CD4-positive, alpha-beta T cell treated with Interleukin-6 at 100 ng/mL for 8 hours (primary cell): Measurements from ENCODE around the gene CNKSR1.
A peak's percentile ranks its signal among the peaks of the same experiment; 100 is the strongest.

ENCODE experiments used
- DNase-seq: peaks from one replicate; pipeline ENCODE4 v3.0.0-alpha.2; 2020; ENCODE audit warnings: mixed read lengths, low spot score

CNKSR1 gene

DNA sequence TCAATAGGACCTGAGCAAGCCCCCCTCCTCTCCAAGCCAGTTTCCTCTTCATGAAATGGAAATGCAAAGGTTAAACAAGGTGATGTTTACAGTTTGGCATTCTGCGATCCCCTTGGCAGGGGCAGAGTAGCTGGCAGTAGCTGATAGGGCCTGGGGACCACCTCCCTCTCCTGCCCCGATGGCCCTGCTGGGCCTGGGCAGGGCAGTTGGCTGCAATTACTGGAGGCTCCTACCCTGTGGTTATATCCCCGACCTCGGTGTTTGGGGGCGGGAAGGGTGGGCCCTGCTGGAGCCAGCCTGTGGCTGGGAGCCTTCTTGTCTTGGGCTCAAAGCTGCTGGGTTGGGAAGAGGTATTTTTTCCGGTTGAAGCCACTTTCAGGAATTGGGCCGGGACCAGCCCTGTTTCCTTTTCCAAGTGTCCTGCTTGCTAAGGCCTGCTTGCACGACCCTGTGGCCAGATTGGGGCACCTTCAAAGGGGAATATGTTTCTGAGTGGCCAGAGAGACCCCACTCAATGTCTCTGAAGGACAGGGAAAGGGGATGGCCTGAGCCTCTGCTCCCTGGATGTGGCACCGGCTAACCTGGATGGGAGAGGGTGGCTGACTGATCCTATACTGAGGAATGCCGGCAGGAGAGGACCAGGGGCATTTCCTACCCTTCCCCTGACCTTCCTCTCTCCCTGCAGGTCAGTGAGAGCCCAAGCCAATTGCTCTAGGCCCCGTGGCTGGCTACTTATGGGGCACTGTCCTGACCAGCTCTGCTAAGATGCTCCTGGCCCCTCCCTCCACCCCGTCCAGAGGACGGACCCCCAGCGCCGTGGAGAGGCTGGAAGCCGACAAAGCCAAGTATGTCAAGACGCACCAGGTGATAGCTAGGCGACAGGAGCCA is 16.5 kb upstream of the CNKSR1 start:
- no peak for DNase-seq

DNA sequence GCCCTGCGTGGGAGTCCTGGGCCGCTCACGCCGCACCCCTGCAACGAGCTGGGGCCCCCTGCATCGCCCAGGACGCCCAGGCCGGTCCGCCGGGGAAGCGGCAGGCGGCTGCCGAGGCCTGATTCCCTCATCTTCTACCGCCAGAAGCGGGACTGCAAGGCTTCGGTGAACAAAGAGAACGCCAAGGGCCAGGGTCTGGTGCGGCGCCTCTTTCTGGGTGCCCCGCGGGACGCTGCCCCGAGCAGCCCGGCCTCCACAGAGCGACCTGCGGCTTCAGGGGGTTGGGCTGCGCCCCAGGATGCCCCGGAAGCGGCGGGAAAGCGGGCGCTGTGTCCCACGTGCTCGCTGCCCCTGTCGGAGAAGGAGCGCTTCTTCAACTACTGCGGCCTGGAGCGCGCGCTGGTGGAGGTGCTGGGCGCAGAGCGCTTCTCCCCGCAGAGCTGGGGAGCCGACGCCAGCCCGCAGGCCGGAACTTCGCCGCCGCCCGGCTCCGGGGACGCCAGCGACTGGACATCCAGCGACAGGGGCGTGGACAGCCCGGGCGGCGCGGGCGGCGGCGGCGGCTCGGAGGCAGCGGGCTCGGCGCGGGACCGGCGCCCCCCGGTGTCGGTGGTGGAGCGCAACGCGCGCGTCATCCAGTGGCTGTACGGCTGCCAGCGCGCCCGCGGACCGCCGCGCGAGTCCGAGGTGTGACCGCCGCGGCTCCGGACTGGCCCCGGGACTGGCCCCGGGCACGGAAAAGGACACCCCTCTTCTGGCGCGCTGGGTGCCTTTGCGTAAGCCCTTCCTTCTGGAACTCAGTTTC is 15.7 kb upstream of the CNKSR1 start:
- no peak for DNase-seq

DNA sequence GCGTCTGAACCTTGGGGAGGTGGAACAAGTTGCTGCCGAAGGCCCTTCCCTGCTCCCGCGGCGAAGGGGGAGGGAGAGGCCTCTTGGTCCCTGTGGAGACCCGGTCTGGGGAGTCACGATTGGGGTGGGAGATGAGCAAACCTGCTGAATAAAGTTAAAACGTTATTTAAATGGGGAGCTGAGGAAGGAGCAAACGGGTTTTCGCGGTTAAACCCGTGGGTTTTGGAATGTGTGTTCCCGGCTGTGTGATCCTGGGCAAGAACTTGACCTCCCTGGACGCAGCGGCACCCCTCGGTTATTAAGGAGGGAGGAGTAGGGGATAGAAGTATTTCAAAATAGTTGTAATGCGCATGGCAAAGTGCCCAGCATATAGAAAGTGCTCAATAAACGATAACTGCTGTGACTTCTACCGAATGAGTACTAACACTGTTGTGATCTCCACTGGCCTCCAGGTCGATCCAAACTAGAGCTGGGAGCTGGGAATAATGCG is 15.0 kb upstream of the CNKSR1 start:
- DNase-seq = no peak

DNA sequence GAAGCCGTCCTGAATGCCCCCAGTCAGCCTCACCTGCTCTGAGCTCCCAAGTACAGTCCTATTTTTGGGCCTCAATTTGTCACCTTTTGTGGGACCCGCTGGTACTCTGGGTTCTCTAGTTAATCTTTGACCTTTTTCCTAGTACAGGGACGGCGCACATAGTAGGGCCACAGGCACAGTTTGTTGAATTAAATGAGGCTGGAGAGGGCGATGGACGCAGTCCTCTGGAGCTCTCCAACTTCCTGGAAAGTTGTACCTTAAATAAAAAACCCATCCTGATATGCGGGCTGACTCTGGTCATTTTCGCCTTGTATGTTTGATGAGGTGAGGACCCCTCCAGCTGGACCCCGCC is 13.6 kb upstream of the CNKSR1 start:
- no peak for DNase-seq

DNA sequence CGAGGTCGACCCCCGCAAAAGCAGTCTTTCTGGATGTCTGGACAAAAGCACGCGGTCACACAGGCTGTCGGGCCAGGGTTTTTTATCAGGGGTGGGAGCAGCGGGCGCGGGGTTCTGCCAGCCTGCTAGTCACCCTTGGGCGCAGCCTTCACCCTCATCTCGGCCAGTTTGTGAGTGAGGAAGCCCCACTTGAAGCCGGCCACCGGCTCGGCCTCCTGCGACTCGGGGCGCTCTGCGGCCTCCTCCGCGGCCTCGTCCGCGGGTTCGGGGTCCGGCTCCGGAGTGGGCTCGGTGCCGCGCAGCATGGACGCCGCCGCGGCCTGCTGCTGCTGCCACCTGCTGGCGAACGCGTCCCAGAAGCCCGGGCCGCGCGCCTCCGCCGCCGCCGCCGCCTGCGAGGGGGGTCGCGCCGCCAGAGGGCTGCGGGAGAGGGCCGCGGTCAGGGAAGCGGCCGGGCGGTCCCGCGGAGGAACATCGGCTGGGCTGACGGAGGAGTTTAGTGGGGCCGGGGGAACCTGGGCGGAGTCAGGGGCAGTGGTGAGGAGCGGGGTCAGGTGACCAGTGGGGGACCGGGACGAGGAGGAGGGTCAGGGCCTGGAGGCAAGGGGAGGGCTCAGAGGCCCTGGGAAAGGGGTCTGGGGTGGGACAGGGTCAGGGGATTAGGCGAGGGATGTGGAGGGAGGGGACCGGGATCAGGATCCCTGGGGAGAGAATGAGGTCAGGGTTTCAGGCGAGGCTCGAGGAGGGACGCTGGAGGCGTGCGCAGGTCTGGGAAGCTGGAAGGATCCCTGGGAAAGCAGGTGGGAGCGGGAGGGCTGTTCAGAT is 13.0 kb upstream of the CNKSR1 start:
- DNase-seq = peak; percentile 31

DNA sequence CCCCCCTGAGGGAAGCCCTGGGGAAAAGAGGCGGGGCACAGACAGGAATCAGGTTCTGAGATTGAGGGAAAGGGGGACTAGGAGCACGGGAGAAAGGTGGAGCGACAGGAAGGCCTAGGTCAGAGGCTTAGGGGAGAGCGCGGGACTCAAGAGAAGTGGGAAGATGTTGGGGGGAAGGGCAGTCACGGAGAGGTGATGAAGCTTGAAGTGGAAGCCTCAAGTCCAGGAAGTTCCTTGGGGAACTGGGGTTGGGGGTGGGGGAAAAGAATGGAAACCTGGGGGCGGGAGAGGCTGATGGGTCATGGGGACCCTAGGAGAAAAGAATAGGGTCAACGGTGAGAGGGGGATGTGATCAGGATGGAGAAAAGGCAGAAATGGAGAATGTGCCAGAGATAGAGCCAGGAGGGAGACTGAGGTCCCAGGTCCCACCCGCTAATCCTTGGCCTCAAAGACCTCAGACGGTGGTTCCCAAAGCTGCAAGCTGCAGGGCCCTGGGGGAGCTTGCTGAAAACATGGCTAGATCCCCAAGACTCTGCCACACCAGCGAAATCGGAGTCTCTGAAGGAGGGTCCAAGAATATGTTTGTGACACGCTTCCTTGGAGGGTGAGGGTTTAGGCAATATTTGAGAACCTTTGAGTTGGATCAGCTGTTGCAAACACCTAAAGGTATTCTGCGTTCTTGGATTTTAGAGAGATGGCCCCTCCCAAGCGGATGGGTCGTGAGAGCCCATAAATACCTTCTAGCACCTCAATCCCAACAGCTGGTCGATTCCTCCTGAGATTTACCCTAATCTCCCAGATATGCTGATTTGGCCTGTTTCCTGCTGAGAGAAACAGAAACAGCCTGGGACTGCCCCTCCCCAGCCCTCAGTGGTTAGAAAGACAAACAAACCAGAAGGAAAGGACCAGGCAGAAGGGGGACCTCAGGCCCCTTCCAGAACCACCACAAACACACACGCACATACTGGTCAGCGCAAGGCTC is 12.1 kb upstream of the CNKSR1 start:
- DNase-seq = no peak

DNA sequence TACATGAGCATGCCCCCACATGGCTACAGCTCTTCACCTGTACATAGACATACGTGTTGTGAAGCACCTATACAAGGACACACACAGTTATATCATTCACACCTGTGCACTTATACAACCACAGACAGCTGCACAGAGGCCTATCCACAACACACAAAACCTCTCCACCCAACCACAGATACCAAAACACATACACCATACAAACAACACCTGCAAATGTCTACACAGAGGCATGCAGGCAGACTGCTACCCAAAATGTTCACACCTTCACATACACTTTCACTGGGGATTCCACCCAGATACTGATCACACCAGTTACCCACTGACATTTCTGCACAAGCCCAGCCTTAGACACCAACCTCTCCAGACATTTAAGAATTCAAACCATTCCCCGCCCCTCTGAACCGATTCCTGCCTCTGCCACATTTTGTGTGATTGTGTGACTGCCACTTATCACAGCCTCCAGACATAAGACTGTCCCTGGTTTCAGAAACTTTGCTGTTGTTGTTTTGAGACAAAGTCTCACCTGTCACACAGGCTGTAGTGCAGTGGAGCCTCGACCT is 10.5 kb upstream of the CNKSR1 start:
- DNase-seq = no peak

DNA sequence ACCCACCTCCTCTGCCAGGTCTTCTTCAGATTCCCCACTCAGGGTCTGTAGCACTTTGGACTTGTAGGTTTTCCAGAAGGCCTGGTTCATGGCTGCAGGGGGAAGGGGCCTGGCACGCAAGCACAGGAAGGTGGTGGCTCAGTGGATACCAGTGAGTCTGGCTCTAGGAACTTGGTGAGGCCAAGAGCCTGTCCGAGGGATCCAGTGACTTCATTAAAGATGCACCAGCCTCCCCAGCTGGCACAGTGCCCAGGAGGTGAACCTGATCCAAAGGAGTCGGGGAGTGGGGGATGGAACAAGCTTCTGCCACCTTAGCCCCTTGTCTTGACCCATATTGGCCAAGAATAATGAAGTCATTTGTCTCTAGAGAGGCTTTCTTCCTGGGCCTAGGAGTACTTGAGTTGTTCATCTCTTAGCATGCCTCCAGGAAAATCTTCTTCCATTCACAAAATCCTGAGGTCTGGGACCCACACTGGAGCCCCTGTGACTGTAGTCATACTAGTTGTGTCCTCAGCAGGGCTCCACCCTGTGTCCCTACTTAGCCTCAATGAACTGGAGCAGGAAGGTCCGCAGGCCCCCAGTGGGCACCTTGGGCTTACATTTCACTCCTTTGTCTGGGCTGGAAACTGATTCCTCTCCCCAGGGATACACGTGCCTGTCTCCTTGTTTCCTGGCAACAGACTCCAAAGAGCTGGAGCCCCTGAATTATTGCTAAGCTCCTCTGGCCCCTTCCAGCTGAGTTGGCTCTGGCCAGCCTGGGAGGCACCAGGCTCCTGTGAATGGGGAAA is 8.7 kb upstream of the CNKSR1 start, which contains the start of gene C1orf232:
Gene C1orf232, minus strand, starts transcription at position 554 of the 788 bp plus-strand sequence. Its CDS starts 464 bp downstream, at position 90.
- DNase-seq = no peak

DNA sequence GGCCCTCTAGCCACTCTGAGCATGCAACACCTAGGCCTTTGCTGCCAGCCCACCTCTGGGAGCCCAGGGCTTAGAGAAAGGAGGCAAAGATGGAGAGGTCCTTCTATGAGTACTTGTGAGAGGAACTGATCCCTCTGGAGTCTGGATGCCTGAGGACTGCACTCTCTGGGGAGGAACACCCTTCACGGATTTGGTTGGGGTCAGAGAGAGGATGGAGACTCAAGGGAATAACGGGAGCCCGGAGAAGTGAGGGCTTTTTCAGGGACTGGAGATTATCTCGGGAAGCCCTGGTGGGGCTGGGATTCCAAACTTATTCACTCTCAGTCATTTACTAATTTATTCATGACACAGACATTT is 8.1 kb upstream of the CNKSR1 start:
- DNase-seq = no peak

DNA sequence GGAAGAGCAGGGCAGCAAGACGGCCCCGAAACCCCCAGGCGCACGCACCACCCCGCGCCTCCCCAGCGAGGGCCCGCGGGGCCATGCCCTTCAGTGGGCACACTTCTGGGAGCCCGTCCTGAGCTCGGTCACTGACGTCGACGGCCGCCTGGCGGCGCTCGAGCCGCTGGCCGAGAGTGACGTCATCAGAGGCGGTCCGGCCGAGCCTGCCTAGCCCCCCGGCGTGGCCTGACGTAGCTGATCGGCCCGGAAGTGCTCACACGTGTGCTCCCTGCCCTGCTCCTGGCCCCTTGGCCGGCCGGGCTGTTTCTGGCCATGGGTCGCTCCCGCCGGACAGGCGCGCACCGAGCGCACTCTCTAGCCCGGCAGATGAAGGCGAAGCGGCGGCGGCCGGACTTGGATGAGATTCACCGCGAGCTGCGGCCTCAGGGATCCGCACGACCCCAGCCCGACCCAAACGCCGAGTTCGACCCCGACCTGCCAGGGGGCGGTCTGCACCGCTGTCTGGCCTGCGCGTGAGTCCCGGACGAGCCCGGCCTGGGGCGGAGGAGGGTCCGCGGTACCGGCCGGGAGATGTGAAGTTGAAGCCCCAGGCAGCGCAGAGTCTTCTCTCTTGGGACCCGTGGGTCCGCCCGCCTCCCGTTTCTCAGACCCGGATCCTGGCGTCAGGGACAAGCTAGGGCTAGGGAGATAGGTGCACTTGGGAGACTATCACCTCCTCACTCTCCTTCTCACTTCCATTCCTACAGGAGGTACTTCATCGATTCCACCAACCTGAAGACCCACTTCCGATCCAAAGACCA is 7.4 kb upstream of the CNKSR1 start, which contains the start of gene ZNF593:
Gene ZNF593, plus strand, starts transcription at position 240 of the 803 bp plus-strand sequence. Its CDS starts 76 bp downstream, at position 316.
- peak; percentile 83 for DNase-seq

DNA sequence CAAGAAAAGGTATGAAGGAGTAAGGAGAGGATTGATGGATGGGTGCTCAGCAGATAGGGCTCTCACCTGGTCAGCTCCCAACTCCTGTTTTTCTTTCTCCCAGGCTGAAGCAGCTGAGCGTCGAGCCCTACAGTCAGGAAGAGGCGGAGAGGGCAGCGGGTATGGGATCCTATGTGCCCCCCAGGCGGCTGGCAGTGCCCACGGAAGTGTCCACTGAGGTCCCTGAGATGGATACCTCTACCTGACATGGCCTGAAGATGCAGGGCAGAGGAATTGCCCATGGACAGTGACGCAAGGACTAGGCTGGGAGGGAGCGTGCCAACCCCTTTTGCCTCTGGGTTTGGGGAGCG is 6.8 kb upstream of the CNKSR1 start:
- no peak for DNase-seq

DNA sequence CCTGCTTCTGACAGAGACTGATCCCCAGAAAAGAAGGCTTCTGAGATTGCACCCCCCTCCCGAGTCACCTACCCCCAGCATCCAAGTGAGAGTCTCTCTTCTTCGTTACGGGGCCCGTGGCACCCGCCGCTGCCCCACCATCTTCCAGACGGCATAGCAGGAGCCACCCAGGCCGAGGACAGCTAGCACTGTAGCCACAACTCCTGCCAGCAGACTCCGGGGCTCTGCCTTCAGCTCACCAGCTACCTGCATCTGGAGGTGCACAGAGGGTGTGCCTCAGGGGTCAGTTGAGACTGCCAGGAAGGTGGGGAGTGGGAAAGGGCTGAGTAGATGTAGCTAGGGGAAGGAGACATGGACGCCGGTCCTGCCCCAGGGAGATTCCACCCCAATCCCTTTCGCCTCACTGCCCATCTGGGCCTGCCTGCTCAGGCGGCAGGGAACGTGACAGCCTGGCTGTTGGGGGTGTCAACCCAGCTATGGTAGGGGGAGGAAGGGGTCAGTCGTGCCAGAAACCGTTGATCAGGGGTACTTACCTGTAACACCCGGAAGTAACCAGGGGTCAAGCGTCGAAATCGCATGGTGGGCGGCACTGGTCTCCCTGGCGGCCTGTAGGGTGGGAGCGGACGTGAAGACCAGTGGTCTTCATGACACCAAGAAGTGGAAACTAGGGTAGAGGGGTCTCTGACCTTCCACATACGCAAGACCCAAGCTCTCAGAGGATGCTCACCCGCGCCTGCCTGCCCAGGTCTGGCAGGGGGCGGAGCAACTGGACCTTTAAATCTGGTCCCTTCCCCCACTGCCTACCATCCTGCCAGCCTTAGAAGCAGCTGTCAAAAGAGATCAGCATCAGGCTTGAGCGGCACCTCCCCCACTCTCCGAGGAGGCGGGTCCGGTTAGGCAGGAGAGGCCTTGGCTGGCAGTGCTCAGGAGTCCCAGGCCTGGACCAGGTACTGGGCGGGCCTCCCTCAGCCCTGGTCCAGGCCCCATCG is 5.9 kb upstream of the CNKSR1 start, which contains the start of gene ZNF593OS:
Gene ZNF593OS, minus strand, starts transcription at position 749 of the 989 bp plus-strand sequence. Its CDS starts 171 bp downstream, at position 578.
- DNase-seq = no peak

DNA sequence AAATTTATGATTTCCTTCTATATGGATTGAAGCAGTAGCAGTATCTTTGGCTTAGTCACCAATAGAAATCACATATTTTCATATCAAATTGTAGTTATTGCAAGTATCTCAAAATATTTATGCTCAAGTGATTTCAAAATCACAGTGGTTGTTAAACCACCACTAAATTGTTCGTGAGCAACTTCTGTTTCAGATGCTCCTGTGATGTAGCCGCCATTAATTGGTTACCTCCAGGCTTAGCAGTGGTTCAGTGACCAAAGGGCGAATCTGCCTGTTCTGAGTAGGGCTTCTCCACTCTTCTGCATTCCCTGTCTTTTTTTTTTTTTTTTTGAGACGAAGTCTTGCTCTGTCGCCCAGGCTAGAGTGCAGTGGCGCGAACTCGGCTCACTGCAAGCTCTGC is 1.9 kb upstream of the CNKSR1 start:
- DNase-seq = no peak

DNA sequence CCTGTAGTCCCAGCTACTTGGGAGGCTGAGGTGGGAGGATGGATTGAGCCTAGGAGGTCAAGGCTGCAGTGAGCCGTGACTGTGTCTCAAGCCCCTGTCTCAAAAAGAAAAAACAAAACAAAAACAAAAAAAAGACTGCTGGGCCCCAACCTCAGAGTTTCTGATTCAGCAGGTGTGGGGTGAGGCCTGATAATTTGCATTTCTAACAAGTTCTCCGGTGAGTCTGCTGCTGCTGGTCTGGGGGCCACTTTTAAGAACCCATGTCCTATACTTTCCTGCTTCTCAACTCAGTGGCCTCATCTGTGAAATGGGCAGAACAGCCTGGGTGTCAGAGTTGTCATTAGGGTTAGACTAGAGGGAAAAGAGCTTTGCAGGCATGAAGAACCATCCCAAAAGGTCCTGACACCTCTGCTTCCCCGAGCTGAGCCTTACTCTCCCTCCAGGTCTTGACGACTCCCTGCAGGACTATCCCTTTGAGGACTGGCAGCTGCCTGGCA is 2.8 kb downstream of the CNKSR1 start:
- DNase-seq = no peak

DNA sequence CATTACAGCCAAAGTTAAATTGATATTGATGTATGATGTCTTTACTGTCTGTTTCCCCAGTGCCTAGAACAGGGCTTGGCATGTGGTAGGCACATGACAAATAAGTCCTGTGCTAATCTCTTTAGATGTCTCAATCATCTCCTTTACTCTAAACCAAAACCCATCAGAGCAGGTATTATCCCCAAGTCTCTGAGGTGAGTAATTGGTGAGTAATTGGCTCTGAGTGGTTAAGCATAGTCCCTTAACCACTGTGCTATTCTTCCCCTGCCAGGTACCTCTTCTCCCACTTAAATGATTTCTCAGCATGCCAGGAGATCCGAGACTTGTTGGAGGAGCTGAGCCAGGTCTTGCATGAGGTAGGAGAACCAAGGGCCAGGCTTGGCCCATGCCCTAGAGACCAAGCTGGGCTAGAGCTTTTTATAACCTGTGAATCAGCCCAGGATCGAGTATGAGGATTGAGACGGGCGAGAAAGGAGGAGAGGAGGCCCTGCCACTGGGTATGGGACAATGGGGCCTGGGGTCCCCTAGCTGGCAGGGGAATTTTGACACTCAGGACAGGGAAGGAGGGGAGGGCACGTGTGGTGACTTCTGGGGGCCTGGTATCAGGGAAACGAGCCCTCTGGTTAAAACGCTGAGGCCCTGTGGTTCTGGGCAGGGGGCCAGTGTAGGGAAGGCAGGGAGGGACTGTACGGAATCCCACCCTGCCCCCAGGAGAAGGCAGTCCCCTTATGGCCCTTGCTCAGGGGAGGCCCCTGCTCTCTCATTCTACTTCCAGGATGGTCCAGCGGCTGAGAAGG is 4.5 kb downstream of the CNKSR1 start:
- no peak for DNase-seq

DNA sequence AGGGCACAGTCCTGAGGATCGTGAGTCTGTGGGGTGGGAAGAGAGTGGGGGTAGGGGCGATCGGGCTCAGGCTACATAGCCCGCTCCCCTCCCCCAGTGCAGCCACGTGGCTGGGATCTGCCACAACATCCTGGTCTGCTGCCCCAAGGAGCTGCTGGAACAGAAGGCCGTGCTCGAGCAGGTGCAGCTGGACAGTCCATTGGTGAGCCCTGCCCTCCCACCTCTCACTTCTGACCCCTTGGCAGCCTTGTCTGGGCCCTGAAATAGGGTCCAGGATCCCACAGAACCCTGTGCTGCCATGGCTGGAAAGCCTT is 5.0 kb downstream of the CNKSR1 start:
- DNase-seq = no peak

DNA sequence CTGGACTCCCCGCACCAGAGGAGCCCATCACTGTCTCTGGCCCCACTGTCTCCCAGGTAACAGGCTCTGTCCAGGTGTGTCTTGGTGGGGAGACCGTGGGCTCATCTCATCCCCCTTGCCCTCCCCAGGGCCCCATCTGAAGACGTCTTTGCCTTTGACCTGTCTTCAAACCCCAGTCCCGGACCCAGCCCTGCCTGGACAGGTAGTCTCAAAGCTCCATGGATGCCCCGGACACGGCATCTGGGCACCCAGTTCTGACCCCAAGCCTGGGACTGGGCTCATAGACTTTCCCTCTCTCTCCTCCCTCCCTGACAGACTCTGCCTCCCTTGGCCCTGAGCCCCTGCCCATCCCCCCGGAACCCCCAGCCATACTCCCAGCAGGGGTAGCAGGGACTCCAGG is 6.8 kb downstream of the CNKSR1 start:
- no peak for DNase-seq
